Mesendoderm (in vitro differentiated cells): Measurements from ENCODE around the gene LRRC17.

Experiments used
- DNase-seq: peaks from one replicate; pipeline ENCODE4 v3.0.0; 2013
- H2AK5ac ChIP-seq: 2 replicates; pipeline ENCODE4 v1.6.1; 2013; ENCODE audit warnings: low read length, inconsistent platforms
- H2BK120ac ChIP-seq: 2 replicates; pipeline ENCODE4 v1.6.1; 2013; ENCODE audit warnings: low read depth, mild to moderate bottlenecking, low read length, moderate library complexity, mixed read lengths
- H2BK15ac ChIP-seq: replicated peaks from 2 replicates; pipeline ENCODE4 v1.6.1; 2013; ENCODE audit warnings: low read depth, mild to moderate bottlenecking, moderate library complexity
- H2BK5ac ChIP-seq: 2 replicates; pipeline ENCODE4 v1.6.1; 2013; ENCODE audit warnings: low read length, inconsistent platforms
- H3K18ac ChIP-seq: 2 replicates; pipeline ENCODE4 v1.6.1; 2013; ENCODE audit warnings: mild to moderate bottlenecking, low read length, mixed read lengths
- H3K23ac ChIP-seq: one replicate; pipeline ENCODE4 v1.6.1; 2013; ENCODE audit warnings: low read length
- H3K27ac ChIP-seq: 2 replicates; pipeline ENCODE4 v1.5.1; 2013; ENCODE audit warnings: low read depth, mild to moderate bottlenecking, inconsistent platforms, low read length, moderate library complexity
- H3K27me3 ChIP-seq: 2 replicates; pipeline ENCODE4 v1.6.1; 2013; ENCODE audit warnings: low read length, control low read depth, mild to moderate bottlenecking, inconsistent platforms; ENCODE audit not compliant: insufficient read depth, poor library complexity
- H3K36me3 ChIP-seq: 2 replicates; pipeline ENCODE4 v1.6.1; 2013; ENCODE audit warnings: low read length, inconsistent platforms; ENCODE audit not compliant: control insufficient read depth, insufficient read depth
- H3K4ac ChIP-seq: one replicate; pipeline ENCODE4 v1.6.1; 2013; ENCODE audit warnings: low read depth, mild to moderate bottlenecking, low read length, moderate library complexity
- H3K4me1 ChIP-seq: 2 replicates; pipeline ENCODE4 v1.6.1; 2013; ENCODE audit warnings: low read depth, low read length, inconsistent platforms; ENCODE audit not compliant: control insufficient read depth
- H3K4me2 ChIP-seq: 2 replicates; pipeline ENCODE4 v1.6.1; 2013; ENCODE audit warnings: low read length
- H3K4me3 ChIP-seq: 2 replicates; pipeline ENCODE4 v1.5.1; 2013; ENCODE audit warnings: mild to moderate bottlenecking, low read length
- H3K56ac ChIP-seq: one replicate; pipeline ENCODE4 v1.6.1; 2013; ENCODE audit warnings: low read length
- H3K79me1 ChIP-seq: 2 replicates; pipeline ENCODE4 v1.6.1; 2013; ENCODE audit warnings: low read length, inconsistent platforms
- H3K79me2 ChIP-seq: 2 replicates; pipeline ENCODE4 v1.6.1; 2013; ENCODE audit warnings: mild to moderate bottlenecking, low read length; ENCODE audit not compliant: control insufficient read depth, insufficient read depth
- H3K9ac ChIP-seq: 2 replicates; pipeline ENCODE4 v1.6.1; 2013; ENCODE audit warnings: low read length, inconsistent platforms
- H4K5ac ChIP-seq: one replicate; pipeline ENCODE4 v1.6.1; 2013; ENCODE audit warnings: low read length
- H4K8ac ChIP-seq: one replicate; pipeline ENCODE4 v1.6.1; 2013; ENCODE audit warnings: low read depth, mild to moderate bottlenecking, control low read depth, low read length, moderate library complexity
- WGBS: extraction: QIAGEN DNeasy Blood & Tissue Kit; methylation state at CpG from one replicate; pipeline ENCODE4 v1.1.7; 2013; ENCODE audit warnings: low lambda C conversion rate, missing lambda C conversion rate; ENCODE audit not compliant: insufficient coverage; ENCODE audit errors: extremely low coverage; 5-methylcytosine and 5-hydroxymethylcytosine counted together

The LRRC17 gene

DNA sequence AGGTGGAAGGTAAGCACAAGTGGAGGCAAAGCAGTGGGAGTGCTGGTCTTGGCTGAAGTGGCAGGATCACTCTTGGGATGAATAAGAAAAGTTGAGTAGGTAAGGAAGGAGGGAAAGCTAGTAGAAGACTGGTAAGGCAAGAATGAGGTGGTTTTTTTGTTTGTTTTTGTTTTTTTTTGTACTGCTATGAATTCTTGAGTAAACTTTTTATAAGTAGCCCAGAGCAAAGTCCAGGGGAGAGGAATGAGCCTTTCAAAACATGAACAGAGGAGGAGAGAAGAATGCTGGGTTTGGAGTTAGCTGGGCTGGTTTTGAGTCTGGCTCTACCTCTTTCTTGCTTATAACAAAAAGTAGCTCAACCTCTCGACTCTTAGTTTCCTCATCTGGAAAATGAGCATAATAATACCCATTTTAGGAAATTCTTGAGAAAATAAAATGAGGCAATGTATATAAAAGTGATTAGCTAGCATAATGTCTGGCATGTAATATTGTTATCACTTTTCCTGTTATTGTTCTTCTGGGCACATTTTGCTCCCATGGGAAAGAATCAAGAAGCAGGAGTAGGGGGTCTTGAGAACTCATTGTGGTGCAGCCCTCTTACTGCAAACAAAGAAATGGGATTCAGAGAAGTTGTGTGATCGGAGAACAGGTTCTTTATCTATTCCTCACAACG, 24.1 kb upstream of the LRRC17 start:
- H3K23ac ChIP-seq: no peak overlapping the region

DNA sequence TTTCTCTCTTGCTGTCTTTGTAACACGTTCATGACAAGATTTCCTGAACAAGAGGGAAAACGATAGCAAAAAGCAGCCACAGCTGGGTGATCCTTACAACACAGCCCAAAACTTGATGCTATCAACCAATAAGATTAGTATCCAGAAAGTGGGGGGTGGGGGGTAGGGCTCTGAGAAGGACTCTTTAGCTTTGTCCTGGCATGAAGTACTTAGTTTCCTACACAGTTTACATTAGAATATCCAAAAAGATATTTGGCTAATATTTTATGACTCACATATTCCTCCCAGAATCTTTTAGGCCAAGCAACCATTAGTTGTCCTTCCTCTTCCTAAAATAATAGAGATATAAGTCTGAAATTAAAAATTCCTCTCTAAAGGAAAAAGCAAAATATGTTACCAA, 22.9 kb upstream of the LRRC17 start:
- Histone ChIP-seq H2BK5ac (no peak overlapping the region), H3K18ac (no peak overlapping the region), H3K79me2 (no peaks in the 10 kb centered on the region), H3K36me3 (no peaks in the 10 kb centered on the region), H3K4me1 (no peaks in the 10 kb centered on the region), H3K27me3 (no peaks in the 10 kb centered on the region), H3K56ac (no peak overlapping the region), H3K4ac (no peak overlapping the region), H2AK5ac (no peak overlapping the region), H2BK15ac (no peak overlapping the region), H2BK120ac (no peak overlapping the region), H3K27ac (no peak overlapping the region), H3K79me1 (no peaks in the 10 kb centered on the region), H3K4me3 (no peak overlapping the region), H3K4me2 (no peak overlapping the region), H4K8ac (no peak overlapping the region), H3K9ac (no peak overlapping the region), H3K23ac (no peak overlapping the region), H4K5ac (no peak overlapping the region)
- WGBS: no CpG with 5 or more reads among the region's 2 CpGs
- no peak for DNase-seq

More for the DNA sequence above, 24.1 kb upstream of the LRRC17 start:
- Histone ChIP-seq H3K9ac (no peak overlapping the region), H3K79me1 (no peaks in the 10 kb centered on the region), H3K4me3 (no peak overlapping the region), H3K36me3 (no peaks in the 10 kb centered on the region), H2BK15ac (no peak overlapping the region), H3K4me1 (no peaks in the 10 kb centered on the region), H3K27ac (no peak overlapping the region), H4K8ac (no peak overlapping the region), H3K4ac (no peak overlapping the region), H2BK5ac (no peak overlapping the region), H3K79me2 (no peaks in the 10 kb centered on the region), H3K4me2 (no peak overlapping the region), H2BK120ac (no peak overlapping the region), H3K18ac (no peak overlapping the region), H3K27me3 (no peaks in the 10 kb centered on the region), H4K5ac (no peak overlapping the region), H2AK5ac (no peak overlapping the region), H3K56ac (no peak overlapping the region)
- no CpG with 5 or more reads among the region's 3 CpGs for WGBS
- DNase-seq: no peak

DNA sequence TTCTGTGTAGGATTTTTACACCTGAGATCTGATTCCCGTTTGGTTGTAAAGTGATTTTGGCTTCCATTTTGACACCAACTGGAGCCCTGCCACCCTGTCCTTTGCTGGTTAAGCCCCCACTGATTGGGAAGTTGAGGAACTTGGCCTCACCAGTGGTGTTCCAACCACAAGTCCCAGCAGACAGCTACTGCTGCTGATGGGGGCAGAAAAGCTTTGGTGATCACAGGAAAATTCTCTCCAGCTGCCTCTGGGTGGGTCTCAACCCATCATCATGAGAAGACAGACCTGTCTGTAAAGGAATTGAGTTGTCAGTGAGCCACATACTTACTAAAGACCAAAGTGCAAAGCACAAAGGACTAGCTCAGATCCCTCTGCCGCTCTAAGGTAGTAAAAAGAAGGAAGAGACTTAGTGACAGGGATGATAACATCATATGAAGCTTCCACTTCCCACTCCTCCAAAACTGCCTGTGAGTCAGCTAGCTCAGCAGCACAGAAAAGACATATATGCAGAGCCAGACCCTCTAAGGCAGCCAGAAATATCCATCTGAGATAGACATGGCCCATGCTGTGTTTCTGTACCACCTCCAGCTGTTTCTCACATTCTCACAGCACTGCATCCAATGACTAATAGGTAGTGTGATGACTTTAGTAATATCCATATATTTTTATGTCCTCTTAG, 22.4 kb upstream of the LRRC17 start:
- no peak overlapping the region for H2BK15ac ChIP-seq
- H2BK5ac ChIP-seq: no peak overlapping the region
- H3K4ac ChIP-seq: no peak overlapping the region
- H4K5ac ChIP-seq: no peak overlapping the region
- no peak overlapping the region for H3K9ac ChIP-seq
- no peaks in the 10 kb centered on the region for H3K36me3 ChIP-seq
- no peaks in the 10 kb centered on the region for H3K79me1 ChIP-seq
- no peaks in the 10 kb centered on the region for H3K27me3 ChIP-seq
- no peak overlapping the region for H2BK120ac ChIP-seq
- no peak overlapping the region for H3K27ac ChIP-seq
- no peak overlapping the region for H3K4me3 ChIP-seq
- H3K56ac ChIP-seq: no peak overlapping the region
- H4K8ac ChIP-seq: no peak overlapping the region
- no peak overlapping the region for H3K23ac ChIP-seq
- H3K4me2 ChIP-seq: no peak overlapping the region
- H3K4me1 ChIP-seq: no peaks in the 10 kb centered on the region
- no peak overlapping the region for H3K18ac ChIP-seq
- H3K79me2 ChIP-seq: no peaks in the 10 kb centered on the region
- no CpG with 5 or more reads among the region's 2 CpGs for WGBS
- no peak overlapping the region for H2AK5ac ChIP-seq
- no peak for DNase-seq

DNA sequence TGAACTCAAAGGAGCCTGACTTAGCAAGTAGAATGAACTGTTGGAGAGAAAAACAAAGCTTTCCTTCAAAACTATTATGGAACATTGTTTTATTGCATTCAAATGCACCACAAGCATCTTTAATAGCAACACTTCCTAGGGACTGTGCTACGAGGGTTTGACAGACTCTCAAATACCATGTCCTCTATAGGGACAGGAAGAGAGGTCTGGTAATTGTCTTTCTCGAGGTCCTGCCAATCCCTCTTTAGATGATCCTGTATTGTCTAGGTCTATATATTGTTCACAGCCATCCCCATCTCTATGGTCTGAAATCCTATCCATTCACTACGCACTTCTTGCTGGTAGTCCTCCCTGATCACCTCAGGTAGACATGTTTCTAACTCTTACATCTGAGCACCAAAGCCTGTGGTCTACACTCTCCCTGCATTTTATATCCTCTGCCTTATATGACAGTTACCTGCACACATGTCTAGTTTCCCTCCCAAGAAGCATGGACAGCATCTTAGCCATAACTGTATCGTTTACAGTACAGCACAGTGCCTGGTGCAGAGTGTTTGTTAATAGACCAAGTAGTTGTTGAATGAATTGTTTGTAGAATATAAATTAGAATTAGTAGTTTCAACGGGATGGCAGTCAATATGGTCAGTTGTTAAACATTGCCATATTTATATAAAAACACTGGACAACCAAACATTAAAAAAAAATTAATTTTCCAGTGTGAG, 21.7 kb upstream of the LRRC17 start:
- H2BK15ac ChIP-seq: no peak overlapping the region
- H3K18ac ChIP-seq: no peak overlapping the region
- H3K79me1 ChIP-seq: no peaks in the 10 kb centered on the region
- H2AK5ac ChIP-seq: no peak overlapping the region
- H3K4me1 ChIP-seq: no peaks in the 10 kb centered on the region
- no peak overlapping the region for H2BK120ac ChIP-seq
- H3K56ac ChIP-seq: no peak overlapping the region
- no peaks in the 10 kb centered on the region for H3K27me3 ChIP-seq
- H3K23ac ChIP-seq: no peak overlapping the region
- no peaks in the 10 kb centered on the region for H3K79me2 ChIP-seq
- 100% methylated on average over 1 of the region's 5 CpGs for WGBS
- DNase-seq: no peak
- H3K4me3 ChIP-seq: no peak overlapping the region
- H4K5ac ChIP-seq: no peak overlapping the region
- no peak overlapping the region for H3K4ac ChIP-seq
- no peak overlapping the region for H4K8ac ChIP-seq
- H3K4me2 ChIP-seq: no peak overlapping the region
- no peak overlapping the region for H3K27ac ChIP-seq
- no peak overlapping the region for H2BK5ac ChIP-seq
- no peaks in the 10 kb centered on the region for H3K36me3 ChIP-seq
- no peak overlapping the region for H3K9ac ChIP-seq

DNA sequence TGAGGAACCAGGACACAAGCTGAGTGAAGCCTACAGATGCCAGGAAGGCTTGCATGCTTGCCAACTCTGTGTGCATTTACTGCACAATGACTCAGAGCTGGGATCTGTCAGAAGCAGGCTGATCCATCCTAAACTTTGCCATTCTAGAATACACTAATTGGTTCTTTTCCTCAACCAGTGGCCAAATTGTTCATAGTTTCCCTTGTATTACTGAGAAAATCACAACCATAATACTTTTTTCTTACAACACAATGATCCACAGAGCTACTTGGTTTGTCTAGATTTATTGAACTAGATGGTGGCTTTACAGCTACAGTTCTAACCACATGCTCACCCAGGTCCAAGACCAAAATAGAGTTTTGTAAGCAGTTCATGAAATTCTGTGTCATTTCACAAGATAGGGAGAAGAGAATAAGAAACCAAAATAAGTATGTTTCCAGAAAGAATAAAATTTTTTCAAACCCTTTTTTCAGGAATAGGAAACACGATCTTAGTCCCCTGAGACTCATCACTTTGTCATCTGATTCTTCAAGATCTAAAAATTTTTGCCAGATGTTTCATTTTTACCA, 21.0 kb upstream of the LRRC17 start:
- no CpG with 5 or more reads among the region's 1 CpG for WGBS
- Histone ChIP-seq H2BK5ac (no peak overlapping the region), H3K56ac (no peak overlapping the region), H3K27ac (no peak overlapping the region), H3K9ac (no peak overlapping the region), H3K4me2 (no peak overlapping the region), H2BK120ac (no peak overlapping the region), H2AK5ac (no peak overlapping the region), H4K8ac (no peak overlapping the region), H3K36me3 (no peaks in the 10 kb centered on the region), H3K18ac (no peak overlapping the region), H3K79me1 (no peaks in the 10 kb centered on the region), H3K27me3 (no peaks in the 10 kb centered on the region), H3K79me2 (no peaks in the 10 kb centered on the region), H2BK15ac (no peak overlapping the region), H4K5ac (no peak overlapping the region), H3K4me3 (no peak overlapping the region), H3K4ac (no peak overlapping the region), H3K23ac (no peak overlapping the region), H3K4me1 (no peaks in the 10 kb centered on the region)
- DNase-seq: no peak
